GM21723 (cell line): ENCODE data around the gene CHST13.
"Not testable (repeated sequence)": the region's sequence is repeated elsewhere in the genome, so short reads cannot be mapped to it uniquely, and the experiment has no call there.

Experiments used
- ATAC-seq: cut with Tn5 transposase; IDR thresholded peaks from one replicate; pipeline ENCODE4 v1.9.1; 2021; ENCODE audit warnings: mild to moderate bottlenecking, moderate library complexity; ENCODE audit not compliant: unreplicated experiment

The CHST13 gene

GRCh38 chr3:126525091-126525852, 1.3 kb downstream of the CHST13 start:
- ATAC-seq: no peak

GRCh38 chr3:126525853-126526667, 2.1 kb downstream of the CHST13 start:
- ATAC-seq: no peak

GRCh38 chr3:126526668-126527005, 2.7 kb downstream of the CHST13 start:
- no peak for ATAC-seq

- ATAC-seq: no peak
Measured at GRCh38 chr3:126527006-126527405, 3.1 kb downstream of the CHST13 start.

- ATAC-seq: no peak
Measured at GRCh38 chr3:126527455-126528211, 3.7 kb downstream of the CHST13 start.

- ATAC-seq: no peak
Measured at GRCh38 chr3:126528419-126528799, 4.5 kb downstream of the CHST13 start.

- no peak for ATAC-seq
Measured at GRCh38 chr3:126528800-126529541, 5.0 kb downstream of the CHST13 start.

GRCh38 chr3:126529585-126530170, 5.7 kb downstream of the CHST13 start:
- no peak for ATAC-seq

GRCh38 chr3:126530171-126531050, 6.5 kb downstream of the CHST13 start:
- ATAC-seq: no peak

- no peak for ATAC-seq
Measured at GRCh38 chr3:126531051-126531330, 7.0 kb downstream of the CHST13 start.

- no peak for ATAC-seq
Measured at GRCh38 chr3:126533506-126533905, 9.6 kb downstream of the CHST13 start.

- ATAC-seq: not testable (repeated sequence)
Measured at GRCh38 chr3:126534716-126535115, 10.8 kb downstream of the CHST13 start.

- no peak for ATAC-seq
Measured at GRCh38 chr3:126535636-126536035, 11.7 kb downstream of the CHST13 start.

- no peak for ATAC-seq
Measured at GRCh38 chr3:126536126-126536525, 12.2 kb downstream of the CHST13 start.

- ATAC-seq: no peak
Measured at GRCh38 chr3:126537116-126537729, 13.3 kb downstream of the CHST13 start.

- no peak for ATAC-seq
Measured at GRCh38 chr3:126537730-126538281, 13.9 kb downstream of the CHST13 start.

- ATAC-seq: no peak
Measured at GRCh38 chr3:126538316-126538715, 14.4 kb downstream of the CHST13 start.

- ATAC-seq: no peak
Measured at GRCh38 chr3:126538966-126539365, 15.0 kb downstream of the CHST13 start.
